GM20431 (cell line): Measurements from ENCODE around the gene CCDC69.

Source experiments
- in situ Hi-C: fragments of 300-500 bp; cut with MseI, MboI; formaldehyde crosslinking; loops from one replicate; pipeline ENCODE4 v1.15.0; 2020; ENCODE audit warnings: low sequenced_read_pairs; ENCODE audit not compliant: unreplicated experiment

Gene CCDC69

DNA sequence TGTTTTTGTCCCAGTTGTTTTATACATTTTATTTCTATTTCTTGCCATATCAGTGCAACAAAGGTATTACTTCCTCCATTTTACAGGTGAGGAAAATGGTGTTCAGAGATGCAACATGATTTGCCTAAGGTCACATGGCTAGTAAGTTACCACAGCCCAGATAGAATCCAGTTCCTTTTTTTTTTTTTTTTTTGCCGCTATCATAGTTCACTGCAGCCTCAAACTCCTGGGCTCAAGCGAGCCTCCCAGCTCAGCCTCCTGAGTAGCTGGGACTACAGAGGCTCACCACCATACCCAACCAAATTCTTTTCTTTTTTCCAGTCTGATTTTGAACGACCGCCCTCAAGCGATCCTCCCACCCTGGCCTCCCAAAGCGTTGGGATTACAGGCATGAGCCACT lies 480 bp upstream of the CCDC69 start:
- in situ Hi-C loops: no loop called here

DNA sequence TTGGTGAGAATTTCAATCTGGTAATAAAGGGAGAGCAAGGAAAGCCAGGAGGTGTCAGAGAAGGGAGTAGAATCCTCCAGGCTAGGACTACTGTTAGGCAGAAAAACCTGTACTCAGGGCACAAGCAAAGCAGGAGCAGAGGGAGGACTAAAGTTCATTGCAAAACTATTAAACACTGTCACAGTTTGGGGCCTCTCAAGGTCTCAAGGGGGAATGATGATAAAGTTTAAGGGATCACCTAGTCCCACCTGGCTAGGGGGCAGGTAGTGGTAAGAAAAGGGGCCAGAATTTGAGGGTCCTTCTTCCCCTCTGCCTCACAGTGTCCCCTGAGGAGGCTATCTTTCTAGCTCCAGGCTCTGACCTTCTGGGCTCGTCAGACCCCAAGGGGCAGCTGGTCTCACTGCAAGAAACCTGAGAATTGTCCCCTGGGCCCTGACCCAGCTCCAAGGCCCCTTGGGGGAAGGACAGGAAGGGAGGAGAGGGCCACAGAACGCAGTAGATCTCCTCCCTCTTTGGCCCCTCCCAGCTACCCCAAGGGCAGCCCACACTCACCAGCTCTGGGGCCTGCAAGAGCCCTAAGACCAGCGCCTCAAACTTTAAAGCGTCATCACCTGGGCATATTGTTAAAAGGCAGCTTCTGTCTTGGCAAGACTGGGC lies 974 bp downstream of the CCDC69 start:
- in situ Hi-C loops: no loop called here

DNA sequence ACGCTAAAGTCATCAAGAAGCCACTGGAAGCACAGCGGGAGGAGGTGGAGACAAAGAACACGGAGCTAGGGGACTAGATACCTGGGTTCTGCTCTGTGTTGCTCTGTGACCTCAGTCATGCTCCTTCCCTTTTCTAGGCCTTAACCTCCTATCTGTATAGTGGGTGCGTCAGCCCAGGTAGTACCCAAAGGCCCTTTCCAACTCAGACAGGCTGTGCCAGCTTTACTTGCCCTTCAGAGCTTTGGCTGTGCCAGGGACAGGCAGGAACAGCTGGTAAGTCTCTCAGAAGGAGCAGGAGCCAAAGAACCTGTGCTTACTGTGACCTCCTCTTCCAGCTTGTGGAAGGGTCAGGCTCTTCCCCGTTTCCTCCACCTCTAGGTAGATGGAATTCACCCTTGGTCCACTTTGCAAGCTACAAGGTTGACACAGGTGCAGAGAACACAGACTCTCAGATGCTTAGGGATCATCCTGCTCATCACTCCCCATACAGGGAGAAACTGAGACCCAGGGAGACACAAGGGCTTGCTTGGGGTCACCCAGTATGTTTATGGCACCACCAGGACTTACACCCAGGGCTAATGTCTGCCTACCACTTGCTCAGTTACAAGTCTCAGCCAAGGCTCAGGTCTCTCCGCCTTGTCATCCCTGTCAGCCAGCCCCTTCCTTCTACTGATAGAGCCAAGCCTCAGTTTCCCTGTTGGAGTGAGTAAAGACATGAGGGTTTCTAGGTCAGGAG lies 1.7 kb downstream of the CCDC69 start:
- in situ Hi-C loops: no loop called here

DNA sequence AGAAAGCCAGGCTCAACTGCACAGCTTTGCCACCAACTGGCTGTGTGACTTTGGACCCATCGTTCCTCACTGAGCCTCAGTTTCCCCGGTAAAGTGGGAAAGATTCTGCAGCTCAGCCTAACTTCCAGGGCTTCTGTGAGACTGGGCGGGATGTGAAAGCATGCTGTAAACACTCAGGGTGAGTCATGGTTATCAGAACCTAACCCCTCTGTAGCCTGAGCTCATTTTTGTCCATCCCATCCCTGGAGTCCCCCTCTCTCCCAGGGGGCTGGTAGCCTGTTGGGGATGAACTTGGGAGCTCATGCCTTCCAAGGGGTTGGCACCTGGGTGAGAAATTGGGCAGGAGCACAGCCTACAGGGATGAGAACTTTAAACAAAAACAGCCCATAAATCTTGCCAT lies 2.3 kb downstream of the CCDC69 start:
- in situ Hi-C loops: no loop called here

DNA sequence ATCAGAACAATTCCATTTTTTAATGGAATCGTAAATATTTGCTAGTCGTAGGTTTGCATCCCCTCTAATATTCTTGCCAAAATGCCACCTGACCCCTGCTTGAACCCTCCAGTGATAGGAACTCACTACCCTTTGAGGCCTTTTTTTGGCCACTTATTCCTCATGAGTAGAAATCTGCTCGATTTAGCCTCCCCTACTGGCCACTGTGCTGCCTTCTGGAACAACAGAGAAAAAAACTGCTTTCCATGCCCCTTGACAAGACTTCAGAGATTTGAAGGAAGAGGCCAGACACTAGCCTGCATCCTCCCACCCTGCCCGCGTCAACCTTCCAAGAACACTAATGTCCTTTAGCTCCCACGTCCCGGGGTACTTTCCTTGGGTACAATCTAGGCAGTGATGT lies 4.1 kb downstream of the CCDC69 start:
- in situ Hi-C loops: no loop called here

DNA sequence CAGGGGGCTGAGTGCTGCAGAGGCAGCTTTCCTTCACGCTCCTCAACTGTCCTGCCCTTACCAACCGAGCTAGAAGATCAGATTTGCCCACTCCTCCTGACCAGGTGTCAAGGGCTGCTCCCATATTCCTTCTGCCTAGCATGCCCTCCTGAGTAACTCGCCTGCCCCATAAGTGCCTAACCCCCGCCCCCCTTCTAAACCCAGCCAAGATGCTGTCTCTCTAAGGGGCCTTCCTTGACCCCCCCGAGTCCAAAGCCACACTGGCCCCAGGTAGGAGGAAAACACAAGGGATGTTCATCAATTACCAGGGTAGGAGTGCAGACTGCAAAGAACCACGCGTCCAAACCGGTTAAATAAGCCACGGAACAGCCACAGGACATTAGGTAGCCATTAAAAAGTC lies 4.8 kb downstream of the CCDC69 start:
- in situ Hi-C loops: no loop called here

DNA sequence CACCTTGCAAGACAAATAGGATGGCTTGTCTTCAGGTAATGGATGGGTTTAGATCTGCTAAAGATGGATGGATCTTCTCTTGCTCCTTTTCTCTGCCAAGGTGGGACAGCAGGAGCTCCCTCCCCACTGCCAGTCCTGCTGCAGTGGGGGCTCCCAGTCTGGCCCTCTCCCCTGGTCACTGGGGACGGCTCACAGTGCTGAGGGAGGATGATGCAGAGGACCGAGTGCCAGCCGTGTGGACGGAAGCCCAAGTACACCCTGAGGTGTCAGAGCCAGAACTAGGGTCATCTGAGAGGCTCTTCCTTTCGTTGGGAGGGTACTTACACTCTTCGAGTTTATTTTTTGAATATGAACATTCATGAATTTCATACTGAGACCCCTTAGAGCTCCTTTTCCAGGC lies 5.7 kb downstream of the CCDC69 start:
- in situ Hi-C loops: no loop called here

DNA sequence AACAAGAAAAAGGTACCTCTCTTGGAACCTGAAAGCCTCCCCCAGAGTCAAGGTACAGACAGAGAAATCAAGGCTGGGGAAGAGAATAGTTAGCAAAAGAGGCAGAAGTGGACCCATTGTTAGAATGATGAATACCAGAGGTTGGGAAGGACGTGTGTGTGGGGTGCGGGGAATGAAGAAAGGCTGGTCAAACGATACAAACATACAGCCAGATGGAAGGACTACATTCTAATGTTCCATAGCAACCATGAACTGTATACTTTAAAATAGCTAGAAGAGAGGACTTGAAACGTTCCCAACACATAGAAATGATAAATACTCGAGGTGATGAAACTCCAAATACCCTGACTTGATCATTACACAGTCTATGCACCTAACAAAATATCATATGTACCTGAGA lies 7.1 kb downstream of the CCDC69 start:
- in situ Hi-C loops: no loop called here

DNA sequence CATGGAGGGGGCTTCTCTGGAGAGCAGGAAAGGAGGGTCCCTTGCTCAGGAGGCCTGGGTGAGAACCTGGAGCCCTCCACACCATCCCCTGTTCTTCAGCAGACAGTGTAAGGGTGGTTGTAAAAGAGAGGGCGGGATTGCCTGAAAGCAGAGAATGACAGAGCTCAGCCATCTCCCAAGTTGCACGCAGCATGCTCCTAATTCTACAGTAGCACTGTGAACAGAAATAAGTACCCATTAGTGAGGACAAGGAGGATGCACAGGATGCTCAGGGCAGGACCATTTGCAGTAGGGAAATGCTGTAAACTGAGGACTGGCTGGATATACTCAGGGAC lies 8.4 kb downstream of the CCDC69 start:
- in situ Hi-C loops: no loop called here

DNA sequence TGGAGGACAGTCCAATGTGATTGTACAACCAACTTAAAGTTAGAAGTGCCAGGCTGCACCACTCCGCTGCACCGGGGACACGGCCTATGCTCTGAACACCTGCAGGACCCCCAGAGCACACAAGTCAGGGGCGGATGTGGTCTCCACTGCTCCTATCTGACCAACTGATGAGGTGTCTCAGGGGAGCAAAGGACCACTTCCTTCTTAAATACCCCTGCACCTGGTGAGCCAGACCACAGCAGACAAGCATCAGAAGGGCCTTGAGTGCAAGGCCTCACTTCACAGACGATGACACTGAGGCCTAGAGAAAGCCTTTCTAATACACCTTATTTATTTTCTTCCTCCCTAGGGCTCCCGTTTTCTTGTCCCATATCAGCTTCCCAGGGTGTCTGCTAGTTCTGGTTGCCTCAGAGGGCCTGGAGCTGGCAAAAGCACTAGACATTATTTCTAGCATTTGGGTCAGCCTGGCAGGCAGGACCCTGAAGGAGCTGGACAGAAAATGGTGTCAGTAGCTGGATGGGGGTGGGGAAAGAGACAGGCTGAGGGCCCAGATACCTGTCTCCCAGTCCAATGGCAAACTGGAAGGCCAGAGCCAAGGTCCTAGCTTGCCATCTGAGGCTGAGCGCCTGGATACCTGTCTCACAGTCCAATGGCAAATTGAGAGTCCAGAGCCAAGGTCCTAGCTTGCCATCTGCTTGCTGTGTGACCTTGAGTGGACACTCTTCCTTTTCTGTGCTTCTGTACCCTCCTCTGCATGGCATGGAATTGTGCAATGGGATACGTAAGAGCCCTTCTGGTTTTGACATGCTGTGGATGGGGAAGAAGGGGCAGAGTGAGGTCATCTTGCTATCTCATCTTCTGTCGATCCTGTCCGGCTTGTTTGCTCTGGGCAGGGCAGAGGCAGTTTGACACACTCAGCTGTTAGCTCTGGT lies 9.0 kb downstream of the CCDC69 start:
- in situ Hi-C loops: no loop called here

DNA sequence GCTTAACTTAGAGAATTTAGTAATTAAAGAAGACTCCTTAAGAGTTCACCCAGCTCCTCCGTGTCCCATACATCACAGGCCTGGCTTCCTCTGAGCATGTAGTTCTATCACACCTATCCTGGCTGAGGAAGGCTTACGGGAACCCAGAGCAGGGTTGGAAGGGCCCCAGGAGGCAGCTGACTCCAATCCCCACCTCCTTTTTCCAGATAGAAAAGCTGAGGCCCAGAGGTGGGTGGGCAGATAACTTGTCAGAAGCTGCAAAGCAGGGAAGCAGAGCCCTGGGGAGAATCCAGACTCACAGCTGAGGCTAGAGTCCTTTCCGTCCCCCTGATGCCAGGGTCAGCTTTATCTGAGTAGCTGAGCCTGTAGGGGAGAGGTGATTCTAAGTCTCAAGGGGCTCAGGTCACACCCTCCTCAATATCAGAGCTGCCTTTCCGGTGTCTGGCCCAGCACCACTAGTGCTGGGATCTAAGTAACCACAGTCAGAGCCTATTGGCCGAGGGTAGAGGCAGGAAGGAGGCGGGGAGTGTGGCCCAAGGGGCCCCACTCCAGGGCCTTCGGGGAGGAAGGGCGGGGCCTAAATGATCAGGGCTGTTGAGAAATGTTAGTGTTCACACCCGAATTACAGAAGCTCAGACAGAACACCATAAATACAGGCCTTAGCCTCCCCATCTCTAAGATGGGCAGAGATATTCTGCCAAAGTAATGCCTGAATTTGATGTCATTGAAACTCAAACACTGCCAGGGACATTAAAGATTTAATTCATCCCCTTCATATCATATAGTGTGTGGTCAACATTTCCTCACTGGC lies 9.9 kb downstream of the CCDC69 start:
- in situ Hi-C loops: no loop called here

DNA sequence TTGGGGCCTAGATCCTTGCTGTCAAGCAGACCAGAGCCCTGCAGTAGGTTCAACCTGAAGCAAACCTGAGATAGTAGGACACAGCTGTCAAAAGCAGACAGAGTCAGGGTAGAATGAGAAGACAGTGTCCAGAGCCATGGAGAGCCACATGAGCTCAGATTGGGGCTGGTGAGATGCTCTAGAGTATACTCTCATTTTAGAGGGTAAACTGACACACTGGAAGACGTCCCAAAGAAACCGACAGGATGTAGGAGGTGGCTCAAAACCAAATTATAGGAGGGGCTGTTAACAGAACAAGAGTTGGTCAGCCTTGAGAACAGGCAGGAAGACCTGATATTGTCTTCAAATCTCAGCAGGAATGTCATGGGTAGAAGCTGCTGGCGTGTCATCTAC lies 11.5 kb downstream of the CCDC69 start:
- in situ Hi-C loops: no loop called here

DNA sequence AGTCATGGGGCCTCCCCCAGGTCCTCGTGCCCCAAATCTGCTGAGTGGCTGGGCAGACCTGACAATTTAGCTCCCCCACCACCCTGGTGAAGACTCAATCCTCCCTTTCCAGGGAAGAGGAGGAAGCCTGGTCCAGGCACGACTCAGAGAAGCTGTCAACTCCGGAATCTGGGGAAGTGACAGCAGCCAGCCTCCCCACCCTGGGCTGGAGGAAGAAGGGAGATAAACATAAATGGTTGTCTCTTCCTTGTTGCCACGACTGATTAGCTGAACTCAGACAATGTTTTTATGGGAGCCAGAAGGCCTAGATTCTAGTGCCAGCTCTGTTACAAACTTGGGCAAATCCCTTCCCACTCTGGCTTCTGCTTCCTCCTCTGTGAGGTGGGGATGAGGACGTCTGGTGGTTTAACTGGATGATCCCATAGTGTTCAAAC lies 15.4 kb downstream of the CCDC69 start:
- in situ Hi-C loops: no loop called here

DNA sequence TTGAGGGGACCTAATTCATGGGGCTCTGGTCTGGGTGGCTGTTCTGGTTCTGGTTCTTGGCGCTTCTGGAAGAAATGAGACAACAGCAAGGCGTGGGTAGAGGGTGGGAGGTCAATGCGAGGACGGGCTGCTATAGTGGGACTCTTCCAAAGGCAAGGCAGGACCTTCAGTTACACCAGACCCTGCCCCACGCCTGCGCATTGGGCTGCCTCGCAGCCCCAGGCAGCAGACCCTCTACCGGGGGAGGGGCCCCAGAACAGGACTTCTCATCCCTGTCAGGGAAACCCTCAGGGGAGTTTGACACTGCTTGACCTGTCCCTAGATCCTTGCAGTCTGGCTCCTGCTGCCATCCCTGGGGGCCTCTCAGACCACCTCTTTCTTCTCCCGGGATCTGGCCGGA lies 18.5 kb downstream of the CCDC69 start:
- in situ Hi-C loops: no loop called here

DNA sequence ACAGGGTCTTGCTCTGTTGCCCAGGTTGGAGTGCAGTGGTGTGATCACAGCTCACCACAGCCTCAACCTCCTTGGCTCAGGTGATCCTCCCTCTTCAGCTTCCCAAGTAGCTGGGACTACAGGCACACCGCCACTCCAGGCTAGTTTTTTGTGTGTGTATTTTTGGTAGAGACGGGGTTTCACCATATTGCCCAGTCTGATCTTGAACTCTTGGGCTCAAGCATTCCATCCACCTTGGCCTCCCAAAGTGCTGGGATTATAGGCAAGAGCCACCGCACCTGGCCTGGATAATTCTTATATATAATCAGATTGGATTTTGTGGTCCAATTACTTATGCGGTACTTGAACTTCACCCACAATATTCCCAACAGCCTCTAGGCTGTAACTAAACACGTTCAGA lies 19.8 kb downstream of the CCDC69 start:
- in situ Hi-C loops: no loop called here

DNA sequence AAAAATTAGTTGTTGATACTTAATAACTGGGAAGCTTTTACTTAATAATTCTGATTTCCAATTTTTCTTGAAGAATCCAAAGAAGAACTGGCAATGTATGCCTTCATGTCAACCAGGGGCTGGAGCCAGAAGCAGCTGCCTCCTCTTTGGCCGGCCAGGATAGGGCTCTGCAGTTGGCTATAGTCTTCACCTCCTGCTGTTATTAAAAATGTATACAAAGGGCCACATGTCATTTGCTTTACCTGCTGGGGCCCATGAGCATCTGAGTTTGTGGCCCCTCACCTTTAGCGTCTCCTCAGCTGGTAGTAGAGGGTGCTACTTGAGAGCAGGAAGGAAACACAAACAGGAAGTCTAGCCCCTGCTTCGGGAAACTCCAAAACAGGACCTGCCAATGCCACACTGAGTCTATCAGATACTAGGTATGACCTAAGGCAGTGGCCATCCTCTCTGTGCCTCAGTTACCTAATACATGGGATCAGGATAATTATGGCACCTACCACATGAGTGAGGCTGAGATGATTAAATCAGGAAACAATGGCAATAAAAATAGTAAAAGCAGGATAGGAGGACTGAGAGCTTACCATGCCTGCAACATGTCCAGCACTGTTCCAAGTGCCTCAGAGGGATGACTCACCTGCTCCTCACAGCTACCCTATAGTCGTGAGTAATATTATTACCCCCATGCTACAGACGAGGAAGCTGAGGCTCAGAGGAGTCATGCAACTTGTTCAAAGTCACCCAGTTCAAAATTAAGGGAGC lies 21.3 kb downstream of the CCDC69 start:
- in situ Hi-C loops: no loop called here

DNA sequence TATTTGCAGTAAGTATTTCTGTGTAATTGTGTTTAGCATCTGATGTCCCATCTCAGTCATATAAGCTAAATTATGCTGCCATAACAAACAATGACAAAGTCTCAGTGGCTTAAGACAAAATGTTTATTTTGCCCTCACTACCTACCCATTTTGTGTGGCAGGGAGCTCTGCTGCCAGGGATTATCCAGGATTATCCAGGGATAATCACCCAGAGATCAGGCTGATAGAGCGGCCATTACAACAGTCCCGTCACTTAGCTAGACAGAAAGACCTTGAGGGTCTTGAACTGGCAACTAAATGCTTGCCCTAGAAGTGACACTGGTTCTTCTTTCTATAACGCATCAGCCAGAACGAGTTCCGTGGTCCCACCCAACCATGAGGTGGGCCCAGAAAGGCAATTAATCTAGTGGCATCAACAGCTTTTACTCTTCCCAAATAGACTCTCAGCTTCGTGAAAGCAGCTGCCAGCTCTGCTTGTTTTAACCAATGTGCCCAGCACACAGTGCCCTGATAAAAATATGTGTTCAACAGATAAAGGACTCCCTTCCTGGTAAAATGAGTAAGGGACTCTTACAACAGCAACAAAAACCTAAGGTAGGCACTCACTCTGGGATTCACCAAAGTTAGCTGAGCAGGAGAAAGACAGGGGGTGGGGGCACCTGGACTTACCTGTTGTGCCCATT lies 22.8 kb downstream of the CCDC69 start:
- in situ Hi-C loops: no loop called here

DNA sequence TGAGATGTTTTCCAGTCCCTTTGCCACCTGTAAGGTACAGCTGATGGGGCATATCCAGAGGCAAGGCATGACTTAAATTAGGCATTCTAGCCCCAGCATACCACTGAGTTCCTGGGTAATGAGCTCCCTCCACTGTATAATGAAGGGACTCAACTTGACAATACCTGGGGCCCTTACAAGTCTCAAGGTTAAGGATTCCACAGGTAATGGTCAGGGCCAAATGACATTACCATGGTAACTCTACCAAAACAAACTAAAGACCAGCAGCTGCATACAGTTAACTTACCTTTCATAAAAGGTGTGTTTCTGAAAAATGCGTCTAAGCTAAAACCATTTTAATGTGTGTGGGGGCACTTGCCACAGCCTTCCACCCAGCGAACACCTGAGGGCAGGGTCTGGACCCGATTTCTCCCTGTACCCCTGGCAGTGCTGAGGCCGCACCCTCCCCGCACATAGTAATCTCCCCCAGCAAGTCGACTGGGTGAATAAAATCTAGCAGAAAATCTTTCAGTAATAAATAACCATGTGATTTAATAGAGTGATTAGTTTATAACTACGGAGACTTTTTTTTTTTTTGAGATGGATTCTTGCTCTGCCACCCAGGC lies 24.2 kb downstream of the CCDC69 start:
- in situ Hi-C loops: no loop called here

DNA sequence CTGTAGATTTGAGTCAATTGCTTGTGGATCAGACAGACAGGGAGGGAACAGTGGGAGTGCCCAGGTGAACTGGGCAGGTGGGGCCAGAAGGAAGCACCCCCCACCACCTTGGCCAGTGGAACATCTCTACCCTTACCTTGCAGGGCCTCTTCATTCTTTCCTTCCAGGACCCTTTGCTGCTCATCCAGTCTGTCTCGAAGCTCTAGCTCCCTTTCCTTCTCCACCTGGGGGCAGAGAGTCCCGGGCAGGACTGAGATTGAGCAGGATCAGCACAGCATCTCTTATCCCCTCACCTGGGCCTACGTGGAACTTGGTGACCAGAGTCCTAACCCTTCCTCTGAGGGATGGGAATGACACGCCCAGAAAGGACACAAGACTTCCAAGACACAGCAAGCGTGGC lies 25.0 kb downstream of the CCDC69 start:
- in situ Hi-C loops: no loop called here
